ENCODE results near the gene NPLOC4. TPM values are rescaled to one million over a fixed set of nuclear protein-coding genes. Genes with fewer than 3 reads are reported as not detected.
A peak's percentile ranks its signal among the peaks of the same experiment; 100 is the strongest.

NPLOC4 gene
- polyA plus RNA-seq, 1 experiment = 108 TPM

GRCh38 chr17:81578038-81578441, 58.9 kb downstream of the NPLOC4 start:
- ChIA-PET CTCF (interaction anchor here (0.8 to 2.7 kb wide), 3 partner anchors 10 to 59 kb away, joined by 3 to 18 read pairs (median 3); no protein-coding TSS in a partner anchor), POLR2A (interaction anchor here (1.5 kb wide), 1 partner anchor 11 kb away, joined by 9 read pairs; no protein-coding TSS in a partner anchor)
- H3K36me3 ChIP-seq (ENCODE audit: control insufficient read depth, insufficient read depth, low read length) = peaks cover 8% of the 10 kb centered on the region

DNA sequence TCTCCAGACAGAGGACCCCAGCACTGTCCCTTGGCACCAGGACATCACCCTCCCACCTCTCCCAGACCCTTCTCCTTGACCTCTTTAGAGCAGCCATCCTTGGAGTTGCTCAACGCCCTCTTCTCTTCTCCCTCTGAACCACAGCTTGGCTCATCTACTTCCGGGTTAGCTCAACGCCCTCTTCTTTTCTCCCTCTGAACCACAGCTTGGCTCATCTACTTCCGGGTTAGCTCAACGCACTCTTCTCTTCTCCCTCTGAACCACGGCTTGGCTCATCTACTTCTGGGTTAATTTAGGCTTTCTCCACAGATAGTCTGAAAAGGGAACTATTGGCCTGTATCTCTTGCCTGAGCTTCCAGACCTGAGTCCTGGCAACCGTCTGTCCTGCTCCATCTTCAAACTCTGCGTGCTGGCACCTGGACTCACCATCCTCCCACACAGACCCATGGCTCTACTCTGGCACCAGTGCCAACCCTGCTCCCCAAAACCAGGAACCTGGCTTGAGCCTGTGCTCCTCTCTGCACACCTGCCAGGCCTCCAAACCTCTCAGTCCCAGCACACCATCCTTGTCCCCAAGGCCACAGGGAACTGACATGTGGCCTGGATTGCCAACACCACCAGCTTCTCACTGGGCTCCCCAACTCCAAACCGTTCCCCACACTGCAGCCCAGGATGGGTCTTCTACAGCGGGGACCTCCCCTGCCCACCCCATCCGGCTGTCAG, 59.5 kb downstream of the NPLOC4 start:
- H3K36me3 ChIP-seq (ENCODE audit: control insufficient read depth, insufficient read depth, low read length) = peaks cover 7% of the 10 kb centered on the region
- TF ChIP-seq CTCF (IDR thresholded peaks at IDR 0.05; ENCODE audit: insufficient read depth, low read depth, low read length) = no peak
- POLR2A ChIA-PET = interaction anchor here (1.5 kb wide), 1 partner anchor 11 kb away, joined by 9 read pairs; no protein-coding TSS in a partner anchor
- no peak overlapping the region for H3K4me3 ChIP-seq (ENCODE audit: low read depth, low read length)
- CTCF ChIA-PET = interaction anchor here (0.8 to 2.7 kb wide), 3 partner anchors 9 to 59 kb away, joined by 3 to 18 read pairs (median 3); no protein-coding TSS in a partner anchor
- no peak for DNase-seq (ENCODE audit: low read depth)
- H3K27me3 ChIP-seq (ENCODE audit: control insufficient read depth, insufficient read depth, low read length) = no peaks in the 10 kb centered on the region

More at GRCh38 chr17:81578038-81578441, 58.9 kb downstream of the NPLOC4 start:
- TF ChIP-seq CTCF (IDR thresholded peaks at IDR 0.05; ENCODE audit: insufficient read depth, low read depth, low read length) = no peak
- Histone ChIP-seq H3K4me3 (ENCODE audit: low read depth, low read length) (no peak overlapping the region), H3K27me3 (ENCODE audit: control insufficient read depth, insufficient read depth, low read length) (no peaks in the 10 kb centered on the region)
- DNase-seq (ENCODE audit: low read depth) = no peak

DNA sequence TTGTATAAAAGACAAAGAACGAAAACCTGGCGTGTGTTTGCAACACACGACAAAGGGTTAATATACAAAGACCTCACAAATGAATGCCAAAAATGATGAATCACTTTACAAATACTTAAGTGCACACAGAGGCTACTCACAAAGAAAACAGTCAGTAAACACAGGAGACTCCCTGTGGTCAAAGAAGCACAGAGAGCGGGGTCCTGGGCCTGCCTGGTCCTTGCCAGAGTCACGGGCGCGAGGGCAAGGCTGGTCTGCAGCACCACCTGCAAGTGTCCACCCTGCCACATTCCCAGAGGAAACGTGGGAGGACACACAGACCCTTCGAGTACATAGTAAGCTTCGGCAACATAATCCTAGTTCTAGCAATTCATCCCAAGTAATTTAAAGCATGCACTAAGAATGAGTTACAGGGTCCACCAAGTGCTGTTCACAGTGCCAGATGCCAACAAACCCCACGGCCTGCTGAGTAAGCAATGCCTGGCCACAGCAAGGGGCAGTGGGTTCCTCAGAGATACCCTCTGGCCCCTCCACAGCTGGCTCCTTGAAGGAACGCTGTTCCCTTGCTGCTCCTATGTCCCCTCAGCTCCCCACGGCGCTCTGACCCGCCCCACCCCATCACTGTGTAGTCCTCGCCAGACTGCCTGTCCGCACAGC, 60.2 kb downstream of the NPLOC4 start:
- POLR2A ChIA-PET = interaction anchor here (1.5 kb wide), 1 partner anchor 10 kb away, joined by 9 read pairs; no protein-coding TSS in a partner anchor
- TF ChIP-seq CTCF (IDR thresholded peaks at IDR 0.05; ENCODE audit: insufficient read depth, low read depth, low read length) = 0 out of 2 replicates have a peak, but pooled peaks have one; percentile 17
- no peak for DNase-seq (ENCODE audit: low read depth)
- Histone ChIP-seq H3K36me3 (ENCODE audit: control insufficient read depth, insufficient read depth, low read length) (peaks cover 8% of the 10 kb centered on the region), H3K27me3 (ENCODE audit: control insufficient read depth, insufficient read depth, low read length) (no peaks in the 10 kb centered on the region), H3K4me3 (ENCODE audit: low read depth, low read length) (no peak overlapping the region)
- CTCF ChIA-PET = interaction anchor here (2.7 kb wide), 1 partner anchor 24 kb away, joined by 18 read pairs; no protein-coding TSS in a partner anchor

DNA sequence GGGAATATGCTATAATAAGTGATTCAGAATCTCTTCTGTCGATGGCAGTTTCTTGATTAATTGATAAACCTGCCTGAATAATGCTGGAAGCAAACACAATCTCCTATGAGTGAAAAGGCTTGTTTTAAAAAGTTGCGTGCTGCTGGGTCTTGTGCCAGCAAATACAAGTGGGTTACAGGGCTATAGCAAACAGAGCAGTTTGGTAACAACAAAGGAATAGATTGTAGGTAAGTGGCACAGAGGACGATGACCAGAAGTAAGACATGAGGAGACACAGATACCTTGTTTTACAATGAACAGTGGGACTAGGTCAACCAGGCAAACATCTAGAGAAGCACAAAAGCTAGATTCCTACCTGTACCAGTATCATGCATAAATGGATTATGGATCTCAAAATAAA, 61.1 kb downstream of the NPLOC4 start:
- CTCF ChIA-PET = interaction anchor here (2.7 kb wide), 1 partner anchor 25 kb away, joined by 18 read pairs; no protein-coding TSS in a partner anchor
- TF ChIP-seq CTCF (IDR thresholded peaks at IDR 0.05; ENCODE audit: insufficient read depth, low read depth, low read length) = no peak
- no peak overlapping the region for H3K4me3 ChIP-seq (ENCODE audit: low read depth, low read length)
- H3K36me3 ChIP-seq (ENCODE audit: control insufficient read depth, insufficient read depth, low read length) = peaks cover 9% of the 10 kb centered on the region
- no peak for DNase-seq (ENCODE audit: low read depth)
- no peaks in the 10 kb centered on the region for H3K27me3 ChIP-seq (ENCODE audit: control insufficient read depth, insufficient read depth, low read length)
- POLR2A ChIA-PET = no interaction called here

- TF ChIP-seq CTCF (IDR thresholded peaks at IDR 0.05; ENCODE audit: insufficient read depth, low read depth, low read length) = no peak
- Histone ChIP-seq H3K36me3 (ENCODE audit: control insufficient read depth, insufficient read depth, low read length) (peaks cover 17% of the 10 kb centered on the region), H3K27me3 (ENCODE audit: control insufficient read depth, insufficient read depth, low read length) (no peaks in the 10 kb centered on the region), H3K4me3 (ENCODE audit: low read depth, low read length) (no peak overlapping the region)
- DNase-seq (ENCODE audit: low read depth) = no peak
- ChIA-PET CTCF (no interaction called here), POLR2A (no interaction called here)
Observed at GRCh38 chr17:81574643-81574956, 62.3 kb downstream of the NPLOC4 start.
